CD4-positive, alpha-beta T cell (primary cell): ENCODE results near the gene WDR59. TPM values are rescaled to one million over a fixed set of nuclear protein-coding genes. Genes with fewer than 3 reads are reported as not detected.

Experiments used
- ATAC-seq: fragments of 200-7000 bp; cut with Tn5 transposase; one replicate; pipeline ENCODE4 v1.10.0; 2022; ENCODE audit warnings: mild to moderate bottlenecking; ENCODE audit not compliant: poor library complexity
- CTCF ChIA-PET: fragments of 350-600 bp; sonication (Branson Sonifier 250); formaldehyde crosslinking; loops from one replicate; lab custom pipeline; 2021; ENCODE audit warnings: antibody characterized with exemption, inconsistent platforms; lab: Charles Lee
- POLR2A ChIA-PET: fragments of 350-600 bp; sonication (Branson Sonifier 250); formaldehyde crosslinking; loops from one replicate; lab custom pipeline; 2021; ENCODE audit warnings: antibody characterized with exemption, inconsistent platforms; lab: Charles Lee
- DNase-seq, 14 experiments: peaks; one replicate each; pipeline ENCODE4 v3.0.0-alpha.2; 2013 to 2020; ENCODE audit warnings: mixed read lengths in 2 of 14
- H3K27ac ChIP-seq, 2 donors: one replicate each; pipeline versions ENCODE4 v1.5.1 to v1.7.0; 2013; ENCODE audit warnings: low read length in 2 of 2, low read depth in 1 of 2, mild to moderate bottlenecking in 1 of 2
- H3K27me3 ChIP-seq, 2 experiments: 1 replicate in 1 of 2; 2 replicates in 1 of 2; pipeline versions ENCODE4 v1.6.1 to v1.7.0; 2013; ENCODE audit warnings: low read length in 2 of 2, control low read depth in 1 of 2, mild to moderate bottlenecking in 1 of 2, moderate library complexity in 1 of 2; ENCODE audit not compliant: insufficient read depth in 2 of 2, control insufficient read depth in 1 of 2
- H3K36me3 ChIP-seq: one replicate; pipeline ENCODE4 v1.6.1; 2013; ENCODE audit warnings: low read length, control low read depth; ENCODE audit not compliant: insufficient read depth
- H3K4me1 ChIP-seq: one replicate; pipeline ENCODE4 v1.6.1; 2013; ENCODE audit warnings: low read length, control low read depth; ENCODE audit not compliant: insufficient read depth
- H3K4me3 ChIP-seq: one replicate; pipeline ENCODE4 v1.5.1; 2013; ENCODE audit warnings: mild to moderate bottlenecking, low read length, moderate library complexity
- H3K9me3 ChIP-seq, 2 experiments: 1 replicate in 1 of 2; 2 replicates in 1 of 2; pipeline versions ENCODE4 v1.6.1 to v1.7.0; 2013; ENCODE audit warnings: low read length in 2 of 2, mild to moderate bottlenecking in 2 of 2, control low read depth in 1 of 2, moderate library complexity in 1 of 2; ENCODE audit not compliant: control insufficient read depth in 1 of 2, insufficient read depth in 1 of 2
- H3K27ac Mint-ChIP-seq: one replicate; pipeline ENCODE4 v1.8.0; 2020; ENCODE audit warnings: mixed read lengths
- H3K27me3 Mint-ChIP-seq: one replicate; pipeline ENCODE4 v1.8.0; 2021; ENCODE audit warnings: mixed read lengths
- H3K36me3 Mint-ChIP-seq: one replicate; pipeline ENCODE4 v1.8.0; 2021; ENCODE audit warnings: low read depth, mixed read lengths
- H3K4me1 Mint-ChIP-seq: one replicate; pipeline ENCODE4 v1.8.0; 2021; ENCODE audit warnings: low read depth, mixed read lengths
- H3K4me3 Mint-ChIP-seq: one replicate; pipeline ENCODE4 v1.8.0; 2020; ENCODE audit warnings: mild to moderate bottlenecking, mixed read lengths
- H3K9me3 Mint-ChIP-seq: one replicate; pipeline ENCODE4 v1.8.0; 2020; ENCODE audit warnings: mixed read lengths
- CTCF ChIP-seq: fragments of 200-600 bp; IDR thresholded peaks from one replicate; pipeline ENCODE4 v1.8.0; 2022; ENCODE audit warnings: antibody characterized with exemption, mild to moderate bottlenecking
- intact Hi-C, 2 experiments: fragments of 100-400 bp; cut with DNase I in 1 of 2; cut with micrococcal nuclease in 1 of 2; formaldehyde crosslinking; loops; one replicate each; pipeline versions ENCODE4 v1.15.1 to v1.9.0; 2023 to 2025; cut with DNase I, micrococcal nuclease
- total RNA-seq, 174 experiments: library from RNA in 2 of 174; stranded (reverse) in 2 of 174; gene quantifications; one replicate each; pipeline ENCODE4 v1.2.3 and lab custom pipeline; 2021 to 2026

Gene WDR59
- total RNA-seq, 2 experiments from 2014 or later = 60.2 to 67.2 TPM

- no peak overlapping the region for H3K4me3 ChIP-seq
- CTCF ChIA-PET = no interaction called here
- TF ChIP-seq CTCF = no peak
- Mint-ChIP-seq H3K9me3 (no peaks in the 10 kb centered on the region), H3K4me1 (peaks cover 6% of the 10 kb centered on the region), H3K27me3 (no peaks in the 10 kb centered on the region), H3K4me3 (no peak overlapping the region), H3K27ac (no peak overlapping the region), H3K36me3 (peaks cover 66% of the 10 kb centered on the region)
- H3K36me3 ChIP-seq = peaks cover 51% of the 10 kb centered on the region
- no peaks in the 10 kb centered on the region for H3K9me3 ChIP-seq
- intact Hi-C loops = no loop called here
- H3K4me1 ChIP-seq = peaks cover 8% of the 10 kb centered on the region
- DNase-seq (no peak), ATAC-seq (no peak)
- no peaks in the 10 kb centered on the region for H3K27me3 ChIP-seq
- no peak overlapping the region for H3K27ac ChIP-seq
- POLR2A ChIA-PET = no interaction called here
These were observed 107.2 kb downstream of the WDR59 start for GRCh38 chr16:74877706-74878105.

DNA sequence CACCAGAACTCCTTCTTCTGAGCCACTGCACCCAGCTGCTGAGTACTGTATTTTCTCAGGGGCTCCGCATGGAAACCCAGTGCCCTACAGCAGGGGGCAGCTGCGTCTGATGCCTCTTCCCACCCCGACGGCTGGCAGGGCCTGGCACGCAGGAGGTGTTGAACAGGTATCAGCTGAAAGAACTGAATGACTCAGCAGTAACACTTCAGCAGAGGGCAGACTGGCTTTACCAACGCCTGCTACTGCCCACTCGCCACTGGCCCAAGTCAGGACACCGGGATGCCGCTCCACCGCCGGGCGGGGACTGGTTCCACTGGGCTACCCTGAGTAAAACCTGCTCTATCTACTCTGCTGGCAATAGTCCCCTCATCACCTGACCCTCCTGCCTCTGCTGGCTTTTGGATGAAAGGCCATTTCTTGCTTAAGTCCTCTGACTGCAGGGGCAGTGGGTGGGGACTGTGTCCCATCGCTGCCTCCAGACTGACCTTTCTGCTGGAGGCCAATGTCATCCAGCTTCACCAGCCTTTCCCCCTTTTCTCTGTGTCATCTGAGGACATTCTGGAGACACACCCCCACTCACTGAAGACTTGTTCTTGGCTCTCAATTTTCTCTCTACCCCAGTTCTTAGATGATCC, 109.9 kb downstream of the WDR59 start:
- H3K27me3 ChIP-seq = no peaks in the 10 kb centered on the region
- ATAC-seq (no peak), DNase-seq (no peak)
- H3K9me3 Mint-ChIP-seq = no peaks in the 10 kb centered on the region
- H3K9me3 ChIP-seq = no peaks in the 10 kb centered on the region
- peaks cover 6% of the 10 kb centered on the region for H3K4me1 Mint-ChIP-seq
- peaks cover 8% of the 10 kb centered on the region for H3K4me1 ChIP-seq
- H3K36me3 ChIP-seq = peaks cover 33% of the 10 kb centered on the region
- H3K4me3 ChIP-seq = no peak overlapping the region
- ChIA-PET CTCF (no interaction called here), POLR2A (no interaction called here)
- intact Hi-C loops = no loop called here
- no peak for TF ChIP-seq CTCF
- no peak overlapping the region for H3K4me3 Mint-ChIP-seq
- H3K27me3 Mint-ChIP-seq = no peaks in the 10 kb centered on the region
- no peak overlapping the region for H3K27ac ChIP-seq
- peaks cover 54% of the 10 kb centered on the region for H3K36me3 Mint-ChIP-seq
- peak overlapping the region; percentile 10 for H3K27ac Mint-ChIP-seq

GRCh38 chr16:74874123-74874522, 110.8 kb downstream of the WDR59 start:
- Histone ChIP-seq H3K4me1 (peaks cover 10% of the 10 kb centered on the region), H3K27ac (no peak overlapping the region), H3K9me3 (no peaks in the 10 kb centered on the region), H3K4me3 (no peak overlapping the region), H3K27me3 (no peaks in the 10 kb centered on the region), H3K36me3 (peaks cover 26% of the 10 kb centered on the region)
- ATAC-seq (no peak), DNase-seq (no peak)
- Mint-ChIP-seq H3K4me3 (no peak overlapping the region), H3K27me3 (no peaks in the 10 kb centered on the region), H3K36me3 (peaks cover 47% of the 10 kb centered on the region), H3K4me1 (peaks cover 12% of the 10 kb centered on the region), H3K27ac (peak overlapping the region; percentile 30), H3K9me3 (no peaks in the 10 kb centered on the region)
- ChIA-PET CTCF (interaction anchor here (1.1 kb wide), 1 partner anchor 11 kb away, joined by 5 read pairs; no protein-coding TSS in a partner anchor), POLR2A (no interaction called here)
- TF ChIP-seq CTCF = no peak
- intact Hi-C loops = no loop called here
